ENCODE data around the gene ERGIC1.

DNA sequence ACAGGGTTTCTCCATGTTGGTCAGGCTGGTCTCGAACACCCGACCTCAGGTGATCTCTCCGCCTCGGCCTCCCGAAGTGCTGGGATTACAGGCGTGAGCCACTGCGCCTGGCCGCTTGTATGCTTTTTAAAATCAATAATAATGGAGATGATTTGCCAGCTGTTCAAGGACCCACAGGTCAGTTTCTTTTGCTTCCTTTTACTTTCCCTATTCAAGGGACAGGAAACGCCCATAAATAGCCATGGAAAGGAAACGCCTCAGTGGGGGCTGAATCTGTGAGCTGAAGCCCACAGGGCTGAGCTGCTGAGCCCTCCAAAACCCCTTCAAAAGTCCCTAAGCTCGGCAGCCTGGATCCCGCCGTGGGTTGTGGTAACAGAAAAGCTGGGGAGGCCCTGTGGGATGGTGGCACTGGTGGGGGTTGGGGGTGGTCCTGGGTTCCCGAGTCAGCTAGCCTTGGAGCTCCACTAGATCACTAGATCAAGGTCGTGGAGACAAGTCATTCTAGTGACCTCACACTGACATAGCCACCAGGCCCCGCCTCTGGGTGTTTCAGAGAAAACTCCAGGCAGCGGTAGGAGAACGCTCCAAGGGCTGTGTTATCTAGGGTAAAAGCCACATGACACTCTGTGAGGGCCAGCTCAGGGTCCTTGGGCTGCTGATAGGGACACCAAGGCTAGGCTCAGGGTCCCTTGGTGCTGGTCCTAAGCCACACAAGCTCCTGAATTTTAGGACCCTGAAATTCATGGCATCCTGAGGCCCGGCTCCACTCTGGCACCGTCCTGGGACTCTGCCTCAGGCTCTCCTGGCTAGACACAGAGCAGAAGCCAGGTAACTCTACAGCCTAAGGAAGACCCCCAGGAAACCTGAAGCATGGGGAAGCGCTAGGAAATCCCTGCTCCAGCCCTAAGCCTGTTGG lies 45.0 kb upstream of the ERGIC1 start:
- TF ChIP-seq, protein P1, sequence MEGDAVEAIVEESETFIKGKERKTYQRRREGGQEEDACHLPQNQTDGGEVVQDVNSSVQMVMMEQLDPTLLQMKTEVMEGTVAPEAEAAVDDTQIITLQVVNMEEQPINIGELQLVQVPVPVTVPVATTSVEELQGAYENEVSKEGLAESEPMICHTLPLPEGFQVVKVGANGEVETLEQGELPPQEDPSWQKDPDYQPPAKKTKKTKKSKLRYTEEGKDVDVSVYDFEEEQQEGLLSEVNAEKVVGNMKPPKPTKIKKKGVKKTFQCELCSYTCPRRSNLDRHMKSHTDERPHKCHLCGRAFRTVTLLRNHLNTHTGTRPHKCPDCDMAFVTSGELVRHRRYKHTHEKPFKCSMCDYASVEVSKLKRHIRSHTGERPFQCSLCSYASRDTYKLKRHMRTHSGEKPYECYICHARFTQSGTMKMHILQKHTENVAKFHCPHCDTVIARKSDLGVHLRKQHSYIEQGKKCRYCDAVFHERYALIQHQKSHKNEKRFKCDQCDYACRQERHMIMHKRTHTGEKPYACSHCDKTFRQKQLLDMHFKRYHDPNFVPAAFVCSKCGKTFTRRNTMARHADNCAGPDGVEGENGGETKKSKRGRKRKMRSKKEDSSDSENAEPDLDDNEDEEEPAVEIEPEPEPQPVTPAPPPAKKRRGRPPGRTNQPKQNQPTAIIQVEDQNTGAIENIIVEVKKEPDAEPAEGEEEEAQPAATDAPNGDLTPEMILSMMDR (IDR thresholded peaks at IDR 0.05; ENCODE audit: control extremely low read depth in 1 of 3, insufficient read depth in 1 of 3, low read depth in 1 of 3, low read length in 3 of 3), result no peak
- TF ChIP-seq SRF (IDR thresholded peaks at IDR 0.05; ENCODE audit: low read depth, low read length) (peak; percentile 88), CHD2 (IDR thresholded peaks at IDR 0.05; ENCODE audit: low read length) (no peak), POLR2A (IDR thresholded peaks at IDR 0.05; ENCODE audit: control extremely low read depth in 1 of 2, low read depth in 2 of 2, low read length in 2 of 2) (no peak), SIN3A (conservative IDR thresholded peaks at IDR 0.05 in 1 of 2, IDR thresholded peaks at IDR 0.05 in 1 of 2; ENCODE audit: low read depth in 1 of 2, low read length in 2 of 2) (no peak), EP300 (IDR thresholded peaks at IDR 0.05; ENCODE audit: borderline replicate concordance in 1 of 2, low read depth in 2 of 2, low read length in 2 of 2) (no peak), TBP (IDR thresholded peaks at IDR 0.05; ENCODE audit: low read depth, low read length) (no peak), GABPA (IDR thresholded peaks at IDR 0.05; ENCODE audit: borderline replicate concordance, insufficient read depth, low read length) (no peak)
